H9 (cell line): ENCODE results near the gene PI4KB. TPM values are rescaled to one million over a fixed set of nuclear protein-coding genes. Genes with fewer than 3 reads are reported as not detected.

ENCODE experiments used
- DNase-seq: peaks from one replicate; pipeline ENCODE4 v3.0.0-alpha.2; 2017
- H2AFZ ChIP-seq: one replicate; pipeline ENCODE4 v1.6.1; 2013; ENCODE audit warnings: mild to moderate bottlenecking, low read length, control low read depth, moderate library complexity
- H2AK5ac ChIP-seq: 2 replicates; pipeline ENCODE4 v1.6.1; 2013; ENCODE audit warnings: low read length, control low read depth, mixed read lengths; ENCODE audit not compliant: insufficient read length
- H2BK120ac ChIP-seq: one replicate; pipeline ENCODE4 v1.6.1; 2013; ENCODE audit warnings: low read depth, mild to moderate bottlenecking, low read length, control low read depth, inconsistent platforms; ENCODE audit not compliant: poor library complexity, severe bottlenecking
- H2BK12ac ChIP-seq: 2 replicates; pipeline ENCODE4 v1.6.1; 2013; ENCODE audit warnings: low read length, control low read depth, mixed read lengths, low read depth; ENCODE audit not compliant: insufficient read length
- H2BK15ac ChIP-seq: 2 replicates; pipeline ENCODE4 v1.6.1; 2013; ENCODE audit warnings: low read depth, low read length, control low read depth
- H2BK20ac ChIP-seq: one replicate; pipeline ENCODE4 v1.6.1; 2013; ENCODE audit warnings: low read depth, mild to moderate bottlenecking, low read length, control low read depth, inconsistent platforms; ENCODE audit not compliant: poor library complexity, severe bottlenecking
- H2BK5ac ChIP-seq: 2 replicates; pipeline ENCODE4 v1.6.1; 2013; ENCODE audit warnings: low read length, control low read depth, mixed read lengths; ENCODE audit not compliant: insufficient read length
- H3K14ac ChIP-seq: 2 replicates; pipeline ENCODE4 v1.6.1; 2013; ENCODE audit warnings: low read length, control low read depth; ENCODE audit not compliant: insufficient read depth
- H3K18ac ChIP-seq: 2 replicates; pipeline ENCODE4 v1.6.1; 2013; ENCODE audit warnings: low read depth, mild to moderate bottlenecking, mixed read lengths, low read length, control low read depth; ENCODE audit not compliant: insufficient read length
- H3K23ac ChIP-seq: 2 replicates; pipeline ENCODE4 v1.6.1; 2013; ENCODE audit warnings: low read length, control low read depth, mixed read lengths, low read depth; ENCODE audit not compliant: insufficient read length
- H3K23me2 ChIP-seq: 2 replicates; pipeline ENCODE4 v1.6.1; 2013; ENCODE audit warnings: low read depth, mild to moderate bottlenecking, mixed read lengths, low read length, control low read depth; ENCODE audit not compliant: insufficient read length, poor library complexity, severe bottlenecking
- H3K27ac ChIP-seq: 2 replicates; pipeline ENCODE4 v1.5.1; 2013; ENCODE audit warnings: low read length, control low read depth, mixed read lengths, low read depth; ENCODE audit not compliant: insufficient read length
- H3K27me3 ChIP-seq: 2 replicates; pipeline ENCODE4 v1.6.1; 2013; ENCODE audit warnings: low read length, control low read depth, inconsistent platforms; ENCODE audit not compliant: insufficient read depth
- H3K4ac ChIP-seq: 2 replicates; pipeline ENCODE4 v1.6.1; 2013; ENCODE audit warnings: low read depth, mild to moderate bottlenecking, control low read depth, inconsistent platforms, low read length, moderate library complexity
- H3K4me1 ChIP-seq: 2 replicates; pipeline ENCODE4 v1.6.1; 2013; ENCODE audit warnings: low read length, control low read depth, inconsistent platforms; ENCODE audit not compliant: insufficient read depth
- H3K4me2 ChIP-seq: 2 replicates; pipeline ENCODE4 v1.6.1; 2013; ENCODE audit warnings: low read length, control low read depth, mixed read lengths; ENCODE audit not compliant: insufficient read length, insufficient read depth
- H3K56ac ChIP-seq: 2 replicates; pipeline ENCODE4 v1.6.1; 2013; ENCODE audit warnings: low read depth, mild to moderate bottlenecking, mixed read lengths, low read length, control low read depth; ENCODE audit not compliant: insufficient read length
- H3K79me1 ChIP-seq: 2 replicates; pipeline ENCODE4 v1.6.1; 2013; ENCODE audit warnings: low read depth, mild to moderate bottlenecking, moderate library complexity, low read length, control low read depth, inconsistent platforms; ENCODE audit not compliant: insufficient read depth, poor library complexity, severe bottlenecking
- H3K79me2 ChIP-seq: 2 replicates; pipeline ENCODE4 v1.6.1; 2013; ENCODE audit warnings: low read length, control low read depth, inconsistent platforms; ENCODE audit not compliant: insufficient read depth
- H3K9ac ChIP-seq: 2 replicates; pipeline ENCODE4 v1.6.1; 2013; ENCODE audit warnings: low read length, control low read depth, mixed read lengths; ENCODE audit not compliant: insufficient read length; ENCODE audit errors: extremely low read depth
- H3K9me3 ChIP-seq: one replicate; pipeline ENCODE4 v1.6.1; 2013; ENCODE audit warnings: low read depth, low read length, inconsistent platforms; ENCODE audit not compliant: control insufficient read depth
- H3T11ph ChIP-seq: one replicate; pipeline ENCODE4 v1.6.1; 2013; ENCODE audit warnings: mild to moderate bottlenecking, low read length, control low read depth, inconsistent platforms
- H4K20me1 ChIP-seq: one replicate; pipeline ENCODE4 v1.6.1; 2013; ENCODE audit not compliant: control insufficient read depth, insufficient read length, insufficient read depth
- H4K5ac ChIP-seq: 2 replicates; pipeline ENCODE4 v1.6.1; 2013; ENCODE audit warnings: low read depth, mild to moderate bottlenecking, mixed read lengths, low read length, control low read depth; ENCODE audit not compliant: insufficient read length
- H4K8ac ChIP-seq: replicated peaks from 2 replicates; pipeline ENCODE4 v1.6.1; 2013; ENCODE audit warnings: low read length, control low read depth, mixed read lengths, low read depth; ENCODE audit not compliant: insufficient read length
- H4K91ac ChIP-seq: 2 replicates; pipeline ENCODE4 v1.6.1; 2013; ENCODE audit warnings: low read depth, mild to moderate bottlenecking, moderate library complexity, mixed read lengths, low read length, control low read depth; ENCODE audit not compliant: insufficient read length
- H3K27ac Mint-ChIP-seq, 3 experiments: 2 replicates in 2 of 3; 3 replicates in 1 of 3; pipeline ENCODE4 v1.8.0; 2020 to 2021; ENCODE audit warnings: mixed read lengths in 3 of 3, mild to moderate bottlenecking in 1 of 3, moderate library complexity in 1 of 3
- H3K27me3 Mint-ChIP-seq: 2 replicates; pipeline ENCODE4 v1.8.0; 2021; ENCODE audit warnings: low read depth, mild to moderate bottlenecking, moderate library complexity, mixed read lengths
- H3K36me3 Mint-ChIP-seq, 3 experiments: 2 replicates in 2 of 3; 3 replicates in 1 of 3; pipeline ENCODE4 v1.8.0; 2020 to 2021; ENCODE audit warnings: low read depth in 3 of 3, mixed read lengths in 3 of 3; ENCODE audit not compliant: insufficient read depth in 1 of 3
- H3K4me1 Mint-ChIP-seq, 2 experiments: 2 replicates each; pipeline ENCODE4 v1.8.0; 2020; ENCODE audit warnings: mixed read lengths in 2 of 2
- H3K4me3 Mint-ChIP-seq, 2 experiments: 2 replicates in 1 of 2; 3 replicates in 1 of 2; pipeline ENCODE4 v1.8.0; 2020 to 2021; ENCODE audit warnings: mild to moderate bottlenecking in 2 of 2, mixed read lengths in 2 of 2, moderate library complexity in 1 of 2
- H3K9me3 Mint-ChIP-seq, 2 experiments: 2 replicates in 1 of 2; 3 replicates in 1 of 2; pipeline ENCODE4 v1.8.0; 2020; ENCODE audit warnings: mild to moderate bottlenecking in 2 of 2, mixed read lengths in 2 of 2, moderate library complexity in 1 of 2
- CTCF ChIP-seq: fragments of 200-600 bp; sonication (generic); conservative IDR thresholded peaks from 3 replicates; pipeline ENCODE4 v1.8.0; 2021; ENCODE audit warnings: antibody characterized with exemption, mild to moderate bottlenecking
- WGBS: extraction: QIAGEN DNeasy Blood & Tissue Kit; methylation state at CpG from one replicate; pipeline ENCODE4 v1.1.7; 2013; ENCODE audit warnings: missing lambda C conversion rate, low lambda C conversion rate, mixed read lengths; ENCODE audit not compliant: insufficient read length; ENCODE audit errors: extremely low coverage; 5-methylcytosine and 5-hydroxymethylcytosine counted together
- total RNA-seq: library from RNA; stranded (reverse); gene quantifications from 2 replicates; pipeline ENCODE4 v1.2.1, GENCODE V29; 2021

PI4KB gene
- total RNA-seq, 1 experiment from 2014 or later, result 39.1 TPM

- Histone ChIP-seq H3K4ac (no peak overlapping the region), H3K79me2 (peaks cover 1% of the 10 kb centered on the region; the same call in 1 of the 2 replicates), H2AFZ (no peak overlapping the region), H2BK15ac (no peak overlapping the region), H3K27me3 (no peaks in the 10 kb centered on the region), H2AK5ac (no peak overlapping the region), H3T11ph (no peak overlapping the region), H4K8ac (no peak overlapping the region), H2BK20ac (no peak overlapping the region), H2BK120ac (no peak overlapping the region), H4K20me1 (peaks cover 2% of the 10 kb centered on the region), H2BK5ac (no peak overlapping the region), H2BK12ac (no peak overlapping the region), H3K4me1 (no peaks in the 10 kb centered on the region), H3K56ac (no peak overlapping the region), H4K91ac (no peak overlapping the region), H3K18ac (no peak overlapping the region), H3K23ac (no peak overlapping the region), H3K14ac (no peak overlapping the region), H3K9me3 (no peaks in the 10 kb centered on the region), H3K27ac (no peak overlapping the region), H4K5ac (no peak overlapping the region), H3K79me1 (peaks cover 9% of the 10 kb centered on the region), H3K23me2 (peaks cover 9% of the 10 kb centered on the region), H3K4me2 (no peak overlapping the region), H3K9ac (no peak overlapping the region)
- Mint-ChIP-seq H3K36me3 (peaks cover 28 to 46% (median 42%) of the 10 kb centered on the region in 3 experiments), H3K27me3 (no peaks in the 10 kb centered on the region), H3K4me1 (peaks cover 14 to 19% of the 10 kb centered on the region in 2 experiments), H3K9me3 (no peaks in the 10 kb centered on the region), H3K27ac (peak overlapping the region in 2 of 3 experiments; percentile 39 to 64; a peak in 2 of 7 replicates), H3K4me3 (no peak overlapping the region)
- TF ChIP-seq CTCF, result no peak
- WGBS, result no CpG with 5 or more reads among the region's 6 CpGs
- DNase-seq, result no peak
Observed at GRCh38 chr1:151342569-151342968, 15.4 kb upstream of the PI4KB start.
